Fibroblast of lung (primary cell): ENCODE measurements around the gene ZNF681.
"Not testable (repeated sequence)": the region's sequence is repeated elsewhere in the genome, so short reads cannot be mapped to it uniquely, and the experiment has no call there.

Experiments used
- CTCF ChIP-seq, 2 donors: IDR thresholded peaks in 1 of 2; conservative IDR thresholded peaks in 1 of 2; 1 replicate in 1 of 2; 2 replicates in 1 of 2; pipeline ENCODE4 v1.5.1; 2011 to 2012; ENCODE audit warnings: low read length in 2 of 2, control low read depth in 1 of 2, inconsistent platforms in 1 of 2, low read depth in 1 of 2, mild to moderate bottlenecking in 1 of 2
- EZH2 ChIP-seq: IDR thresholded peaks from 2 replicates; pipeline ENCODE4 v1.5.1; 2012; ENCODE audit warnings: low read length, control low read depth, mild to moderate bottlenecking; ENCODE audit errors: missing control alignments

GRCh38 chr19:23760326-23760725, 1.6 kb upstream of the ZNF681 start:
- not testable (repeated sequence) for TF ChIP-seq CTCF (conservative IDR thresholded peaks at IDR 0.05 in 1 of 2, IDR thresholded peaks at IDR 0.05 in 1 of 2; ENCODE audit: low read depth in 1 of 2, low read length in 2 of 2); EZH2
